ENCODE results near the gene CTIF. TPM values are rescaled to one million over a fixed set of nuclear protein-coding genes. Genes with fewer than 3 reads are reported as not detected.

The CTIF gene
- total and polyA plus RNA-seq, 12 donors: 20.5 to 159 (median 57.0) TPM

- peaks cover 6 to 7% of the 10 kb centered on the region in 2 donors for H3K4me1 ChIP-seq (replicated peaks in 1 of 2)
Measured at GRCh38 chr18:48752478-48752877, 213.6 kb downstream of the CTIF start.

GRCh38 chr18:48752928-48753327 is 214.1 kb downstream of the CTIF start:
- Histone ChIP-seq H3K4me1 (replicated peaks in 1 of 2) (peaks cover 6 to 7% of the 10 kb centered on the region in 2 donors), H3K36me3 (replicated peaks in 1 of 2) (peaks cover 0 to 1% of the 10 kb centered on the region in 2 donors), H3K9me3 (replicated peaks in 1 of 3) (no peaks in the 10 kb centered on the region), H3K27me3 (no peaks in the 10 kb centered on the region), H3K27ac (no peak overlapping the region), H3K4me3 (no peak overlapping the region)
- 96 to 98% (median 97%) methylated on average over 8 of the region's 8 CpGs for WGBS, 4 donors
- DNase-seq: no peak
- intact Hi-C loops (cut with DNase I): no loop called here
- TF ChIP-seq CTCF (IDR thresholded peaks at IDR 0.05) (no peak), POLR2A (IDR thresholded peaks at IDR 0.05) (no peak)

More at GRCh38 chr18:48752478-48752877, 213.6 kb downstream of the CTIF start:
- H3K27me3 ChIP-seq: no peaks in the 10 kb centered on the region
- intact Hi-C loops (cut with DNase I): no loop called here
- DNase-seq: no peak
- no peaks in the 10 kb centered on the region for H3K36me3 ChIP-seq (replicated peaks in 1 of 2)
- no peak overlapping the region for H3K4me3 ChIP-seq
- WGBS, 4 donors: 93 to 97% (median 94%) methylated on average over 8 of the region's 8 CpGs
- H3K27ac ChIP-seq: no peak overlapping the region
- TF ChIP-seq CTCF (IDR thresholded peaks at IDR 0.05): no peak
- no peak for TF ChIP-seq POLR2A (IDR thresholded peaks at IDR 0.05)
- H3K9me3 ChIP-seq (replicated peaks in 1 of 3): no peaks in the 10 kb centered on the region

GRCh38 chr18:48753691-48754090 is 214.9 kb downstream of the CTIF start:
- Histone ChIP-seq H3K4me1 (replicated peaks in 1 of 2) (peaks cover 6 to 7% of the 10 kb centered on the region in 2 donors), H3K27ac (no peak overlapping the region), H3K27me3 (no peaks in the 10 kb centered on the region), H3K9me3 (replicated peaks in 1 of 3) (no peaks in the 10 kb centered on the region), H3K36me3 (replicated peaks in 1 of 2) (peaks cover 0 to 9% of the 10 kb centered on the region in 2 donors), H3K4me3 (no peak overlapping the region)
- DNase-seq: no peak
- WGBS, 4 donors: 89 to 97% (median 92%) methylated on average over 11 of the region's 11 CpGs
- intact Hi-C loops (cut with DNase I): no loop called here
- no peak for TF ChIP-seq POLR2A (IDR thresholded peaks at IDR 0.05)
- TF ChIP-seq CTCF (IDR thresholded peaks at IDR 0.05): no peak

GRCh38 chr18:48754559-48754958 is 215.7 kb downstream of the CTIF start:
- TF ChIP-seq CTCF (IDR thresholded peaks at IDR 0.05): no peak
- no peak for TF ChIP-seq POLR2A (IDR thresholded peaks at IDR 0.05)
- Histone ChIP-seq H3K4me1 (replicated peaks in 1 of 2) (peaks cover 6 to 7% of the 10 kb centered on the region in 2 donors), H3K36me3 (replicated peaks in 1 of 2) (peaks cover 0 to 12% of the 10 kb centered on the region in 2 donors), H3K9me3 (replicated peaks in 1 of 3) (no peaks in the 10 kb centered on the region), H3K27me3 (no peaks in the 10 kb centered on the region), H3K4me3 (no peak overlapping the region), H3K27ac (no peak overlapping the region)
- 92 to 100% (median 96%) methylated on average over 5 of the region's 5 CpGs for WGBS, 4 donors
- no peak for DNase-seq
- intact Hi-C loops (cut with DNase I): no loop called here
